ENCODE measurements around the gene SYMPK. TPM values are rescaled to one million over a fixed set of nuclear protein-coding genes. Genes with fewer than 3 reads are reported as not detected.

The SYMPK gene
- total RNA-seq, 2 donors from 2014 or later = 29.0 to 29.6 TPM

DNA sequence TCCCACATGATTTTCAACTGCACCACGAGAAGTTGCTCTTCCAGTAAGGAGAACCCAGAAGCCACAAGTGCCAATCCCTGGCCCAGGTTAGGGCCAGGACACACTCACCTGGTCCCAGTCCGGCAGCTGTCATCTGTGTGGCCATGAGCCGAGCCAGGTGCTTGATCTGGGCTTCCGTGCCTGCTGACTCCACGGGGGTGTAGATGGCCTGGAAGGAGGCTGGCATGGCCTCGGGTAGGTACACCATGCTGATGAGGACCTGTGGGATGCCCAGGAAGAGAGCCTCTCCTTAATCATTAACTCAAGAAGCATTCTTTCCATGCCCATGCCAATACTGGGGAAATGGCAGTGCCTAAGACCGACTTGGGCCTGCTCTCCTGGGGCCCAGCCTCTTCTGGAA is 28.0 kb downstream of the SYMPK start:
- intact Hi-C loops (cut with DNase I) = no loop called here
- ATAC-seq (no peak), DNase-seq (no peak)

DNA sequence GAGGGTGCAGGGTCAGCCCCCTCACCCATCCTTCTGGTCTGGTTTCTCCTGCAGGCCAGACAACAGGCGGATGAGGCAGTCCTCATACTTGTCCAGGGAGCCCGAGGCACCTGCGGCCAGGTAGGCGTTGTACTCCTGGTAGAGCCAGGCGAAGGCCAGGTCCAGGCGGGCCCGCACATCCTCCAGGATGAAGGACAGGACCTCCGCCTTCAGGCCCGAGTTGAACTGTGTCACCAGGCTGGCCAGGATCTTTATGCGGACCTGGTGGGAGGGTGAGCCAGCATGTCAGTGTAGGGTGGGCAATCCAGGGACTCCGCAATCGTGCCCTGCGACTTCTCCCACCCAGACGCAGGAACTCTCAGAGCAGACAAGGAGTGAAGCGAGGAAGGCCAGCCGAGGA is 34.0 kb downstream of the SYMPK start:
- no peak for DNase-seq
- intact Hi-C loops (cut with DNase I) = no loop called here
- no peak for ATAC-seq

DNA sequence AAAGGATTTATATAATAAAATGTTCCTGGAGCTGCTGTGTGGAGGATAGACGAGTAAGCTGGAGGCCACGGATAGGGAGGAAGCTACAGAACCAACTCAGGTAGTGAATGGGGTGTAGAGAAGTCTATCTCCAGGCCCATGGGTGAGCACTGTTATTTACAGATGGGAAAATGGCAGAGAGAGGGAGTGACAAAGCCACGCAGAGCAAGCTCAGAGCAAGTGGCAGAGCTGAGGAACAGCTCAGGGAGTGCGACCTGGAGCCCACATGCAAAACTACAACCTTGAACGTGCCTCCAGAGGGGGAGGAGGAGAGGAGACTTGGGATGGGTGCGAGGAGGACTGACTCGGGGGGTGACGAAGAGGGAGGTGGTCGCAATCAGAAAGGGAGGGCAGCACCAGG is 34.4 kb downstream of the SYMPK start:
- intact Hi-C loops (cut with DNase I) = no loop called here
- ATAC-seq = no peak
- DNase-seq = no peak

DNA sequence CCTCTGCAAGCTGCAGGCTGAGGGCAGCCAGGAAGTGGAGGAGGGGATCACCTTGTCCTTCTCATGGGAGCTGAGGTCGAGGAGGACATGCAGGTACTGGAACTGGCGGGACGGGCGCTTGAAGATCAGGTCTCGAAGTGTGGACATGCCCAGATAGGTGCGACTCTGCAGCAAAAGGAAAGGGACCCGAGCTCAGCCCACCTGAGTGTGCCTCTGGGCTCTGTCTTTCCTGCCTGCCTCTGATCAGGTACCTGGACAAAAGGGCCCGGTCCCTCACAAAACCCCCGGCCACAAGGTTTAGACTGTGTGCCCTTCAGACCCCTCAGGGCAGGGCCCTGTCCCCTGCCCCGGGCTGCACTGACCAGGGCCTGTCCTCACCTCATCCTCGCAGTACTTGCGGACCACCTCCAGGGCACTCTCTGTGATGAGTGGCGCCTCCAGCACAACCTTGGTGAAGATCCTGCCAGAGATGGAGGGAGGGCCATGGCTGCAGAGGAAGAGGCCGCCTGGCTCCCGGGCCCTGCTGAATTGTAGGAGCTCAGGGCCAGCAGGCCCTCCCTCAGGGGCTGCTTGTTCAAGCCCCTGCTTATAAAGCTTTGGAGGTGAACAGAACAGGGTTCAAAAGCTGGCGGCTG is 35.4 kb downstream of the SYMPK start:
- no peak for DNase-seq
- intact Hi-C loops (cut with DNase I) = no loop called here
- no peak for ATAC-seq

DNA sequence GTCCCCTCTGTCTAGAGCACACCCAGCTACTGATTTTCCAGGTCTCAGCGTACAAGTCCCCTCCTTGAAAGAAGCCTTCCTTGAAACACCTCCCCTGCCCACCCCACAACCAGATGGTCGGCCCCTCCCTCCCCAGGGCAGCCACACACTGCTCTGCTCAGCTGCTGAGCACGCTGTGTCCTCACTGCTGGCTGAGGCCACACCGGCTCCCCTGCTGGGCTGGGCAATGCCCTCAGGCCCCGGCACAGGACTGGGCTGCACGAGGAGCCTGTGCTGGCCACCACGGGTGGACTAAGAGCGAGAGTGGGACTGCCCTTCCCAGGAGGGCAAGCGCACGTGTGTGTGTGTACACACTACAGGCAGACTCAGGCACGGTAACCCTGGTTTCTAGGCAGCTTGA is 36.0 kb downstream of the SYMPK start:
- ATAC-seq (no peak), DNase-seq (no peak)
- intact Hi-C loops (cut with DNase I) = no loop called here

DNA sequence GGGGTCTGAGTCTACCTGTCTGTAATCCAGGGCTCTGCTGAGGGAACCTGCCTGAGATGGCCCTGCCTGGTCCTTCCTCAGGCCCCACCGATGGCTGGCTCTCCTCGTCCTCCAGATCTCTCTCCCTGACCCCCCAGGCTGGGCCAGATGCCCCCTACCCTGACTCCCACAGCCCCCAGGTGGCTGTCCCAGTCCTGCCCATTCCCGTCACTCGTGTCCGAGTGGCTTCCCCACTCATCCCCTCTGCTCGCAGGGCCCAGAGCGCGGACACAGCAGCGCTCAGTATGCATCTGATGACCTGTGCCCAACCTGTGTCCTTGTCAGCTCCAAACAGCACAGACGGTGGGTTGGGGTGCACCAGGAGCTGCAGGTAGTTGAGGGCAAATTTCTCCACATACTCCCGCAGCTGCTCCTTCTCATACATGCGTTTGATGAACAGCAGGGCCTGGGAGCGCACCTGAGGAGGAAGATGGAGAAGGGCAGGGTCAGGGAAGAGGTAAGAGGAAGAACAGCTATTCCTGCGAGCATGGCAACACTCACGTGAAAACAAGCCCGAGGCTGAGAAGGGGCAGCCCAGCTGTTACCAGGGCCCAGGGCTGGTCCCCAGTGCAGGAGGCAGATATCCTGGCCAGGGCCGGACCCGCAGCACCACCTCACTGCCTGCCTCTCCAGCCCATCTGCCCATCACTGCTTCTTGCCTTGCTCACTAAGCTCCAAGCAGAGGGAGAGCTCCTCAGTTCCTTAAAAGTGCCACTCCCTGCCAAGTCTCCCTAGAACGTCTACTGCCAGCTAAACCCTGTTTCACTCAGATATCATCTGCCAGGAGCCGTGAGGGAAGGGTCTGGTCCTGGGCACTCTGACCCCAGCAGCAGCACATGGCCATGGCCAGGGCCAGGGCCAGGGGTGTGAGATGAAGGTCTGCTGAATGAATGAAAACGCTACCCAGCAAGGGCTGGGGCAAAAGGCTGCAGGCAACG is 36.7 kb downstream of the SYMPK start:
- no peak for DNase-seq
- no peak for ATAC-seq

DNA sequence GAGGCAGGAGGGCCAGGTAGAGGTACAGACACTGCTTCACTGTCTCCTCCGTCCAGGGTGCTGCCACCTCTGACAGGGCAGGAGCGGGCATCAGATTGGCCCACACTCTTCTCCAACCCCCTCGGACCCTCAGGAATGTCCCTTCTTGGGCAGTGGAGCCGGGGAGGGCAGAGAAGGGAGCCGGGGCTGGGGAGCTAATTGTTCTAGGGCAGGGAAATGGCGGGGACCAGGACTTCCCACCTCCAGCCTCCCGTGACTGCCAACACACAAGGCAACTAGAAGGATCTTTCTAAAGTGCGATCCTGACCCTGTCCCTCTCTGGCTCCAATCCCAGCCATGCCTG is 37.7 kb downstream of the SYMPK start:
- ATAC-seq = no peak
- DNase-seq = no peak
- intact Hi-C loops (cut with DNase I) = no loop called here

More for the DNA sequence above, 36.7 kb downstream of the SYMPK start:
- intact Hi-C loops (cut with DNase I) = no loop called here

DNA sequence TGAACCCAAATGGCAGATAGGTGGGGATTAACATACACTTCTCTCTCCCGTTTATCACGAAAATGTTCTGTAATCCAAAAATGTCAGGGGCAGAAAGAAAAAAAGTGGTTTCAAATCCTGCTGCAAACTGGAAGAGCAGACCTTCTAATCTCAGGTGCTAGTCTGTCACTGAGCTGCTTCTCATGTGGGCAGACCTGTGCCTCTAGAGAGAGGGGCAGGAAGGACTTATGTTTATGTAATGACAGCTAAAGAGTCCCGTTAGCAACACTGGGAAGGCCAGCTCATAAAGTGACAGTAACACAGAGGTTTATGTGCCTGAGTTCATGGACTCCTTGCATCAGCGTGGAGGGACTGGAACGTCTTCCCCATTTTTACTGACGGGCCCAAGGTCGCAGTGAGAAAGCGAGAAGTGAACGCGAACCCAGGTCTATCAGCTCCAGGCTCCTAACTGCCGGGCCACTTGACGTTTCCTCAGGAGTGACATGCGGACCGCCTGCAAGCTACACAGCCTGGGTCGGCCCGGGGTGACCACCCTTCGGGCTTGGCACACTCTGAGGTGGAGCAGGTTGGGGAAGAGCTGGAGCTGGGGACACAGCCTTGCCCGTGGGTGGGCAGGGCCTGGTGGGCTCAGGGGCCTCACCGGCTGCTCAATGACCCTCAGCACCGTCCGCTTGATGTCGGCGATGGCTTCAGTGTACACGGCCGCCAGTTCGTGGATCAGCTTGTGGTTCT is 38.2 kb downstream of the SYMPK start:
- intact Hi-C loops (cut with DNase I) = no loop called here
- DNase-seq (no peak), ATAC-seq (no peak)

DNA sequence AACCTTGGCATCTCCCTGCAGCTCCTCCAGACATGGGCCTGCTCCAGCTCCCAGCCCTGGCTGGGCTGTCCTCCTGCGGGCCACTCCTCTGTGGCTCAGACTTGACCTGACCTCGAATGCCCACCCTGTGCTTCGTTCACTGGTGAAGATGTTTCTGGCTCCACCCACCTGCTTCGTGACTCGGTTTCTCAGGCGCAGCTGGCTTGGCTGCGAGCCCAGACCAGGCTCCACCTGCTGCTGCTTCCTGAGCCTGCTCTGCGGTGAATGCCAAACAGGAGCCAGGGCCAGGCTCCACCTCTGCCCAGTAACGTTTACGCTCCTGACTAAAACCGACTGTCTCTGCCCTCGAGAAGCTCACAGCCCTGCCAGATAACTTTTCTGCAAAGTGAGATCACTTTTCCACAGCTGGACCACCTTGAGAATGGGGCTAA is 38.9 kb downstream of the SYMPK start:
- DNase-seq = no peak
- intact Hi-C loops (cut with DNase I) = no loop called here
- peak in 1 of 2 donors; percentile 53 for ATAC-seq

DNA sequence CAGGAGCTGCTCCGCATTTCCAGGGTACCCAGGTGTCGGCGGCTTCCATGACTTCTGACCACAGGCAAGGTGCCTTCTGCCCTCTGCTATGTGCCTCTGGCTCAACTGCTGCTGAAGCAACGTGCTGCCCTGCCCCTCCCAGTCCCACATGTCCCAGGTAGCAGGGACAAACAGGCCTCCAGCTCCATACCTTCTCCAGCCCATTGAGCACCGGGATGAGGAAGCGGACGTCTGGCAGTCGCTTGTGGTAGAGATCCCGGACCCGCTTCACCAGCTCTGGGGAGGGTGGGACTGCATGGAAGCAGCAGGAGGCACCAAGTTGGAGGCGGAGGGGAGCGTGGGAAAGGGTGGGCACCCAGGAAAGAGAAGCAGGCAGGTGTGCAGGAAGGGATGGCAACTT is 39.8 kb downstream of the SYMPK start:
- intact Hi-C loops (cut with DNase I) = no loop called here
- ATAC-seq = no peak
- no peak for DNase-seq

DNA sequence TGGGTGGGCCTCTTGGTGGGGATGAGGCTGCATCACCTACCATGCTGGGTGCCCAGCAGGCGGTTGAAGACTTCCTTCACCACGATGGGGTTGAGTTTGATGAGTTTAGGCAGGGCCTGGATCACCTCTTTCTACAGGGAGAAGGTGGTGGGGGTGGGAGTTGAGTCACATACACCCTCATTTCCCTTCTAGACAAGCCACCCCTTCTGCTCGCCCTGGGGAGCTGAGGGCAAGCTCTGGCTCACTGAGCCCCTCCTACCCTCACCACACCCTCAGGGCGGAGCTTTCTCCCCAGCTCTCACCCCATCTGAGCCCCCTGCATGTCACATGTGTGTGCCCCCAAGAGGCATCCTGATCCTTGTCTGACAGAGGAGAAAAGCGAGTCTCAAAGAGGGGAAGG is 40.2 kb downstream of the SYMPK start:
- ATAC-seq (no peak), DNase-seq (no peak)
- intact Hi-C loops (cut with DNase I) = no loop called here

DNA sequence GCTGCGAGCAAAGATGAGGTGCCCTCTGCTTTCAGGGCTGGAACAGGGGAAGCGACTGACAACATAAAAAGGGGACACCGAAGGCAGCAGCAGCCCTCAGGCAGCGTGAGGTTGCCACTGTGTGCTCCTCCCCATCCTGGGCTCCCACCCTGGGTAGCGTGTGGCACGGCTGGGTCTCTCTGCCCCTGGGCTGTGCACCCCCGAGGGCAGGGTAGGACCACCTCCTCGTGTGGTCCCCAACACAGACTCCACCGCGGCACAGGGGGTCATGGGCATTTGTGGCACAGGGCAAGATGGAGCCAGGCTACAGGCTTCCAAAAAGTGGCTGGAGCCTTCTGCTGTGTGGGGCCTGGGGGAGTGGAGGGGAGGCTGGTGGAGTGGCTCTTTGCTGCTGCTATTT is 41.4 kb downstream of the SYMPK start:
- intact Hi-C loops (cut with DNase I) = no loop called here
- no peak for DNase-seq
- no peak for ATAC-seq

DNA sequence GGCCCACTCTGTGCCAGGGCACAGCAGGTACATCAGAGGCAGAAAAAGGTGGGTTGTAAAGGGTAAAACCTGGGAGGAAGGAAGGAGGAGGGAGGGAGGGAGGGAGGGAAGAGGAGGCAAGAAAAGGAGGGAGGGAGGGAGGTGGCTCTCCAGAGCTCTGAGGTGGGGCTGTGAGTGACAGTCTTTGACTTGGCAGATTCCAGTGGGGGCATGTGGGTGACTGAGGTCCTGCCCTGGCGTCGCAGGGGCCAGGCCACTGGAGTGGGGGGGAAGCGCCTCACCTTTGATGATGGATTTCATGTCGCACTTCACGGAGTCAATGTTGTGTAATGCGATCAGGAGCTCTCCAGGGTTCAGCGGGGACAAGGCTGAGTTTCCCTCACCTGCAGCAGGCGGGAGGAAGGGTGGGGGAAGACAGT is 41.8 kb downstream of the SYMPK start:
- DNase-seq = no peak
- intact Hi-C loops (cut with DNase I) = no loop called here
- ATAC-seq = no peak

DNA sequence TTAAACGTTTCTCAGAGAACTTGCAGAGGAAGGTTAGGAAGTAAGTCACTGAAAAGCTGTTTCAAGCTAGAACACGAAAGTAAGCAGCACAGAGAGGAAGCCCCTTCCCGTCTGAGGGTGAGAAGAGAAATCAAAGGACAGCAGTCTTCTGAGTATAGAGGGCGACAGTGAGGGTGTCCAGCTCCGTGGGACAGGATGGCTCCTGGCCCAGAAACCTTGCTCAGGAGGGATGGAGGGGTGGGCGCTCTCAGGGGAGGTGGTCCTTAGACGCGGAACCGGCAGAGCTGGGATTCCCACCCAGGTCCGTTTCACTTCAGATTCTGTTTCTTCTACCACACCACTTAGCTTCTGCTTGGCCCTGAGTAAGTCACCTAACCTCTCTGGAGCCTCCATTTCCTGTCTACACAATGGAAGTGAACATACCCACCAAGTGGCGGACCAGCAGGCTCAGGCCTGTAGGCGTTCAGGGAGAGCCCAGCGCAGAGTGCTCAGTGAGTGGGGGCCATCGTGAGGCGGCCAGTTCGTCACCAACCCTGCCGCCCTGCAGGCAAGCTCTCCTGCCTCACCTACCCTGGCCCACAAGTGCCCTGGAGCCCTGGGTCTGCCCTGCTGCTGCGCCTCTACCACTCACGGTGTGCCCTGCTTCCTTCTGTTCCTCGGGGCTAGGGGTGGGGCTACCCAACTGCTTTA is 42.4 kb downstream of the SYMPK start:
- no peak for ATAC-seq

DNA sequence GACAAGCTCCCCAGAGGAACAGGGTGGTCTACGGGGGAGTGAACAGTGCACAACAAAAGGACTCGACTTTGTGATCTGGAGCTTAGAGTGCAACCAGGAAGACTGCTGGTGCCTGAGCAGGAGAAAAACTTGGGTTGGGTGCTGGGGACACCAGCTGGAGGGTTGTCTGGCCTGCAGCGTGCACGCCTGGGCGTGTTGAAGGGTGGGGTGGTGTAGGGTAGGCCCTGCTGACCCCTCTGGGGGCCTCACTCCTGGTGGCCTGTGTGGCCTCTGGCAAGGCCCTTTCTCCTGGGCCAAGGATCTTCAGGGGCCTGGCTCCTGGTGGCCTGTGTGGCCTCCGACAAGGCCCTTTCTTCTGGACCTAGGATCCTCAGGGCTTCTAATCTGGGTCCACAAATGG is 43.2 kb downstream of the SYMPK start:
- intact Hi-C loops (cut with DNase I) = no loop called here
- ATAC-seq (no peak), DNase-seq (no peak)

More for the DNA sequence above, 42.4 kb downstream of the SYMPK start:
- DNase-seq = no peak
- intact Hi-C loops (cut with DNase I) = no loop called here

DNA sequence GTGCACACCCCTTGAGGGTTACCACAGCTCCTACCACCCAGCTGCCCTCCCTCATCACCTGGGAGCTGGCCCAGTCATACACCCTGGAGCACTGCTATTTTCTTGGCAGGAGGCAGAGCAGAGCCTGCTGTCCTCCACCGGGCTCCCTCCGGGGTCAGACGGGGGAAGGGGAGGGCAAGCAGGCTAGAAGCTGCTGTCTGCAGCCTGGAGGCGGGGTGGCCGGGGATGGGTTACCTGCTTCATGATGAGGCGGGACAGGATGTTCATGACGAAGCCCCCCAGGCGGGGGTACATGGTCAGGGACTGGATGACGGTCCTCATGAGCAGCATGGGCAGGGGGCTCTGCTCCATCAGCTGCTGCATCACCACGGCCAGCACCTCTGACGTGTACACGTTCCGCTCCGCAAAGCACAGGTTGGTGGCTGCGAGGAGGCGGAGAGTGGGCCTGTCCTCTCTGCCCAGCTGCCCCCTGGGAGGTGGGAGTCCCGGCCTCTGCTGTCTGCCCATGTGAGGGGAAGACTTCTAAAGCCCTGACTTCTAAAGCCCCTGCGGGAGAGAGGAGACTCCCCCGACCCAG is 45.1 kb downstream of the SYMPK start:
- DNase-seq (no peak), ATAC-seq (peak in 1 of 2 donors; percentile 2)
- intact Hi-C loops (cut with DNase I) = no loop called here

DNA sequence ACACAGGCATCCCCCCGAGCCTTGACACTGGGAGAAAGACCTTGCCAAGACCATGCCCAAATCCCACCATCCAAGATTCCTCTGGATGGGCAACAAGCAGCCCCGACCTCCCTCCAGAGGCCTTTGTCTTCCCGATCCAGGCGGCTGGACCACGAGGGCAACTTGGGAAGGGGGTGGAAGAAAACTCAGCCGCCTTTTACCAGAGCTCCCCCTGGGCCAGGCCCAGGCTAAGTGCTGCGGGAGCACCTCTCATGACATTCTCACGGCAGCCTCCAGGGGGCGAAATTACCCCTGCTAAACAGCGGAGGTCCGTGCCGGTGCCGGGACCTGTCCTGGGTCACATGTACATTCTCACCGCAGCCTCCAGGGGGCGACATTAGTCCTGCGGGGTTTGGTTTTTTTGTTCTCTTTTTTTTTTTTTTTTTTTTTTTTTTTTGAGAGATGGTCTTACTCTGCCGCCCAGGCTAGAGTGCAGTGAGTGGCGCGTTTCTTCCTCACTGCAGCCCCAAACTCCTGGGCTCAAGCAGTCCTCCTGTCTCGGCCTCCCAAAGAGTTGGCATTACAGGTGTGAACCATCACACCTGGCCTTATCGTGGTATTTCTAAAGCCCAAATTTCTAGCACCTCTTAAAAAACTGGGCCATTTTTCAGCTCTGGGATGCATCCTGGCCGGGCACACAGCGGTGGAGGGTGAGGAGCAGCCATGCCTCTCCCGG is 45.8 kb downstream of the SYMPK start:
- intact Hi-C loops (cut with DNase I) = no loop called here
- ATAC-seq (peak; percentile 86 to 92), DNase-seq (peak; percentile 94)

DNA sequence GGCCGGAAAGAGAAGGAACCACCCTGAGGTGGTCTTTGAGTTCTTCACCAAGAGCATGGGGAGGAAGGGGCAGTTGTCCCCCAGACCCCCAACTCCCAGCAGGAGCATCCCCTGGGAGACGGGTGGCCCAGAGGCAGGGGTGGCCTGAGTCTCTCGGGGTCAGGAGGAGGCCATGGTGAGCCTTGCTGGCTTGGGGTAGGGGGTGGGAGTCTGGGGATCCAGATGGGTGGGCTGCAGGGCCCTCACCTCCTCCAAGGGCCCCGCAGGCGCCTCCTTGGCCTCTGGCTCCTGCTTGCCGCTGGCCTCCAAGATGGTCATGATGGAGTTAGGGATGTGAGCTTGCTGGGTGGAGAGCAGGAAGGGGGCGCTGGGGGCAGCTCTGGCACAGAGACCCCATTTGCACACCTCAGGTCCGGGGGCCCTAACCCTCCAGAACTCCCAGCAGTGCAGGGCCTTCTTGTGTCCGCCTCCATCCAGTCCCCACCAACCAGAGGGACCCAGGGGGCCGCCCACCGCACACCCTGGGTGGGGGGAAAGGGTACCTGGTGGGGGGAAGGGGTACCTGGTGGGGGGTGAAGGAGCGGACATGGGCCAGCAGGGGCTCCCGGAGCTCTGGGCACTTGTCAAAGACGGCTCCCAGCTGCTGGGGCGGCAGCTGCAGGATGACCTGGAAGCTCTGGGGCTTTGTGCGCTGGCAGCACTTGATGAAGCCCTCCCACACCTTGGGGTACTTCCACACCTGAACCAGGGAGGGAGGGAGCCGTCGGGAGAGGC is 46.5 kb downstream of the SYMPK start:
- peak in 1 of 2 donors; percentile 11 for ATAC-seq
- no peak for DNase-seq
- intact Hi-C loops (cut with DNase I) = no loop called here

Measured in left cardiac atrium (tissue), 4 donors.